ENCODE data around the gene HECTD1. TPM values are rescaled to one million over a fixed set of nuclear protein-coding genes. Genes with fewer than 3 reads are reported as not detected.

The HECTD1 gene
- polyA plus RNA-seq, 1 of the 3 experiments (the other 2 are of a cell fraction): 43.2 TPM

GRCh38 chr14:31127690-31128089 is 79.9 kb downstream of the HECTD1 start:
- no peaks in the 10 kb centered on the region for H4K20me1 ChIP-seq (ENCODE audit: insufficient read depth)
- ChIA-PET POLR2A (no interaction called here), CTCF (interaction anchor here (1.4 kb wide), 1 partner anchor 21 kb away, joined by 4 read pairs; no protein-coding TSS in a partner anchor)
- H3K9ac ChIP-seq: no peak overlapping the region
- TF ChIP-seq TAF1 (IDR thresholded peaks at IDR 0.05; ENCODE audit: borderline replicate concordance, low read depth, low read length) (no peak), MXI1 (IDR thresholded peaks at IDR 0.05; ENCODE audit: low read depth, low read length) (no peak)
- no peaks in the 10 kb centered on the region for H3K27me3 ChIP-seq (ENCODE audit: insufficient read depth)
- no peaks in the 10 kb centered on the region for H3K9me2 ChIP-seq
- no peaks in the 10 kb centered on the region for H3K4me1 ChIP-seq (ENCODE audit: control insufficient read depth in 1 of 2, insufficient read depth in 2 of 2, low read depth in 1 of 2, low read length in 1 of 2)
- no peak overlapping the region for H3K4me2 ChIP-seq
- no peaks in the 10 kb centered on the region for H3K9me3 ChIP-seq
- no peak for DNase-seq
- no peak overlapping the region for H2AFZ ChIP-seq (ENCODE audit: low read depth)
- no peak overlapping the region for H3K27ac ChIP-seq (ENCODE audit: low read depth in 2 of 2, low read length in 1 of 2)
- no peaks in the 10 kb centered on the region for H3F3A ChIP-seq (replicated peaks; ENCODE audit: insufficient read depth)
- no peak overlapping the region for H3K4me3 ChIP-seq (ENCODE audit: low read depth in 2 of 2, low read length in 1 of 2)
- no peaks in the 10 kb centered on the region for H3K79me2 ChIP-seq (ENCODE audit: insufficient read depth)
- H3K36me3 ChIP-seq (replicated peaks in 1 of 2; ENCODE audit: control insufficient read depth in 1 of 2, insufficient read depth in 2 of 2, low read length in 1 of 2): peaks cover 70 to 82% of the 10 kb centered on the region in 2 experiments

- H3K4me1 ChIP-seq (ENCODE audit: control insufficient read depth in 1 of 2, insufficient read depth in 2 of 2, low read depth in 1 of 2, low read length in 1 of 2): no peaks in the 10 kb centered on the region
- H3K79me2 ChIP-seq (ENCODE audit: insufficient read depth): no peaks in the 10 kb centered on the region
- H3K9ac ChIP-seq: no peak overlapping the region
- CTCF ChIA-PET: interaction anchor here (1.5 kb wide), 1 partner anchor 10 kb away, joined by 3 read pairs; no protein-coding TSS in a partner anchor
- no peaks in the 10 kb centered on the region for H3F3A ChIP-seq (replicated peaks; ENCODE audit: insufficient read depth)
- no peaks in the 10 kb centered on the region for H3K27me3 ChIP-seq (ENCODE audit: insufficient read depth)
- H3K36me3 ChIP-seq (replicated peaks in 1 of 2; ENCODE audit: control insufficient read depth in 1 of 2, insufficient read depth in 2 of 2, low read length in 1 of 2): peaks cover 70 to 82% of the 10 kb centered on the region in 2 experiments
- H2AFZ ChIP-seq (ENCODE audit: low read depth): no peak overlapping the region
- no peak for TF ChIP-seq GABPA (IDR thresholded peaks at IDR 0.05; ENCODE audit: low read depth)
- TF ChIP-seq CHD2 (IDR thresholded peaks at IDR 0.05; ENCODE audit: low read length, partially characterized antibody): no peak
- TF ChIP-seq RAD21 (IDR thresholded peaks at IDR 0.05; ENCODE audit: low read length): no peak
- TF ChIP-seq CTCF (IDR thresholded peaks at IDR 0.05): no peak
- no peak for TF ChIP-seq EZH2phosphoT487 (IDR thresholded peaks at IDR 0.05; ENCODE audit: borderline replicate concordance, low read depth)
- no peak for TF ChIP-seq RFX5 (IDR thresholded peaks at IDR 0.05; ENCODE audit: low read length)
- TF ChIP-seq TCF12 (IDR thresholded peaks at IDR 0.05): no peak
- TF ChIP-seq ELF1 (IDR thresholded peaks at IDR 0.05): no peak
- TF ChIP-seq GATA2 (CRISPR knock-in tag; IDR thresholded peaks at IDR 0.05): no peak
- TF ChIP-seq USF1 (IDR thresholded peaks at IDR 0.05; ENCODE audit: borderline replicate concordance, low read depth): no peak
- TF ChIP-seq SMC3 (IDR thresholded peaks at IDR 0.05; ENCODE audit: low read depth, low read length): no peak
- POLR2A ChIA-PET: no interaction called here
- no peaks in the 10 kb centered on the region for H3K9me2 ChIP-seq
- no peaks in the 10 kb centered on the region for H3K9me3 ChIP-seq
- no peak for DNase-seq
- no peak overlapping the region for H3K4me2 ChIP-seq
- H3K27ac ChIP-seq (ENCODE audit: low read depth in 2 of 2, low read length in 1 of 2): no peak overlapping the region
- 99% methylated on average over 7 of the region's 7 CpGs for WGBS (ENCODE audit: low lambda C conversion rate)
- H3K4me3 ChIP-seq (ENCODE audit: low read depth in 2 of 2, low read length in 1 of 2): no peak overlapping the region
- no peaks in the 10 kb centered on the region for H4K20me1 ChIP-seq (ENCODE audit: insufficient read depth)
These were observed 80.9 kb downstream of the HECTD1 start for GRCh38 chr14:31126680-31127079.
